ENCODE results near the gene APBA3. TPM values are rescaled to one million over a fixed set of nuclear protein-coding genes. Genes with fewer than 3 reads are reported as not detected.

The APBA3 gene
- total and polyA plus RNA-seq, 2 experiments from 2014 or later: 17.2 to 31.8 TPM

GRCh38 chr19:3792114-3792513 lies 30.6 kb upstream of the APBA3 start (continued):
- no peak for TF ChIP-seq REST (IDR thresholded peaks at IDR 0.05; ENCODE audit: unreplicated experiment)
- TF ChIP-seq POLR2AphosphoS5 (IDR thresholded peaks at IDR 0.05; ENCODE audit: low read depth): no peak
- no peak for TF ChIP-seq ZNF114 (CRISPR knock-in tag; IDR thresholded peaks at IDR 0.05)
- TF ChIP-seq EZH2phosphoT487 (IDR thresholded peaks at IDR 0.05; ENCODE audit: unreplicated experiment): no peak

- no peak overlapping the region for H3K4me3 Mint-ChIP-seq
- H3K36me3 ChIP-seq (ENCODE audit: insufficient read depth): no peaks in the 10 kb centered on the region
- H3K9me3 Mint-ChIP-seq: peaks cover 3% of the 10 kb centered on the region; the same call in 1 of the 3 replicates
- peaks cover 1% of the 10 kb centered on the region for H3K27me3 Mint-ChIP-seq (ENCODE audit: insufficient read depth, low read depth, poor library complexity)
- no peak for DNase-seq (ENCODE audit: low spot score)
- no peaks in the 10 kb centered on the region for H3K9me2 ChIP-seq (ENCODE audit: insufficient read depth)
- no peaks in the 10 kb centered on the region for H3F3A ChIP-seq (replicated peaks; ENCODE audit: low read depth)
- no peak overlapping the region for H3K27ac ChIP-seq (ENCODE audit: low read depth)
- H3K79me2 ChIP-seq (replicated peaks; ENCODE audit: insufficient read depth): no peaks in the 10 kb centered on the region
- no peak overlapping the region for H3K4me2 ChIP-seq
- no peaks in the 10 kb centered on the region for H4K20me1 ChIP-seq (replicated peaks; ENCODE audit: insufficient read depth)
- H3K27me3 ChIP-seq (ENCODE audit: insufficient read depth): no peaks in the 10 kb centered on the region
- no peak overlapping the region for H3K4me3 ChIP-seq
- H2AFZ ChIP-seq: no peak overlapping the region
- no peak overlapping the region for H3K27ac Mint-ChIP-seq
- TF ChIP-seq NANOG (IDR thresholded peaks at IDR 0.05; ENCODE audit: borderline replicate concordance): no peak
- no peak for TF ChIP-seq CREB1 (CRISPR knock-in tag; IDR thresholded peaks at IDR 0.05; ENCODE audit: low read depth)
- TF ChIP-seq ZNF114 (CRISPR knock-in tag; IDR thresholded peaks at IDR 0.05): no peak
- ATAC-seq: no peak
- no peaks in the 10 kb centered on the region for H3K36me3 Mint-ChIP-seq (ENCODE audit: low read depth)
- H3K4me1 ChIP-seq (ENCODE audit: insufficient read depth): no peaks in the 10 kb centered on the region
- H3K4me1 Mint-ChIP-seq: no peaks in the 10 kb centered on the region
These were observed 29.4 kb upstream of the APBA3 start for GRCh38 chr19:3790941-3791340.

- Histone ChIP-seq H4K20me1 (replicated peaks; ENCODE audit: insufficient read depth) (no peaks in the 10 kb centered on the region), H3K9me2 (ENCODE audit: insufficient read depth) (no peaks in the 10 kb centered on the region), H3K36me3 (ENCODE audit: insufficient read depth) (no peaks in the 10 kb centered on the region), H3K4me1 (ENCODE audit: insufficient read depth) (no peaks in the 10 kb centered on the region; the same call in 1 of the 2 replicates), H3K4me3 (no peak overlapping the region), H3K4me2 (no peak overlapping the region), H3K79me2 (replicated peaks; ENCODE audit: insufficient read depth) (no peaks in the 10 kb centered on the region), H2AFZ (no peak overlapping the region), H3K27ac (ENCODE audit: low read depth) (no peak overlapping the region), H3K27me3 (ENCODE audit: insufficient read depth) (peaks cover 5% of the 10 kb centered on the region), H3F3A (replicated peaks; ENCODE audit: low read depth) (no peaks in the 10 kb centered on the region)
- no peak overlapping the region for H3K27ac Mint-ChIP-seq
- no peaks in the 10 kb centered on the region for H3K36me3 Mint-ChIP-seq (ENCODE audit: low read depth)
- no peak overlapping the region for H3K4me3 Mint-ChIP-seq
- ATAC-seq (no peak), DNase-seq (ENCODE audit: low spot score) (no peak)
- H3K4me1 Mint-ChIP-seq: no peaks in the 10 kb centered on the region
- peaks cover 3% of the 10 kb centered on the region; the same call in 1 of the 3 replicates for H3K9me3 Mint-ChIP-seq
- H3K27me3 Mint-ChIP-seq (ENCODE audit: insufficient read depth, low read depth, poor library complexity): peaks cover 6% of the 10 kb centered on the region
- TF ChIP-seq CTCF (conservative IDR thresholded peaks at IDR 0.05; ENCODE audit: low read depth in 2 of 2) (no peak), POLR2AphosphoS5 (IDR thresholded peaks at IDR 0.05; ENCODE audit: low read depth) (no peak), JUNB (IDR thresholded peaks at IDR 0.05; ENCODE audit: unreplicated experiment) (no peak)
These were observed 28.8 kb upstream of the APBA3 start for GRCh38 chr19:3790209-3790734.

All from GM23338 (cell line).